Skeletal muscle tissue (tissue), 4 donors: Measurements from ENCODE around the gene SYTL5. TPM values are rescaled to one million over a fixed set of nuclear protein-coding genes. Genes with fewer than 3 reads are reported as not detected.

Experiments used
- H3K27ac ChIP-seq: one replicate; pipeline ENCODE4 v1.7.0; 2013; ENCODE audit warnings: mild to moderate bottlenecking, low read depth, low read length, inconsistent platforms
- H3K27me3 ChIP-seq, 3 donors: one replicate each; pipeline ENCODE4 v1.7.0; 2013; ENCODE audit warnings: low read length in 3 of 3; ENCODE audit not compliant: control insufficient read depth in 3 of 3, insufficient read depth in 3 of 3
- H3K36me3 ChIP-seq, 3 donors: one replicate each; pipeline ENCODE4 v1.7.0; 2013; ENCODE audit warnings: low read length in 3 of 3; ENCODE audit not compliant: control insufficient read depth in 3 of 3, insufficient read depth in 3 of 3
- H3K4me1 ChIP-seq, 3 donors: one replicate each; pipeline ENCODE4 v1.7.0; 2013; ENCODE audit warnings: low read length in 3 of 3, mild to moderate bottlenecking in 3 of 3; ENCODE audit not compliant: control insufficient read depth in 3 of 3, insufficient read depth in 3 of 3
- H3K4me3 ChIP-seq, 3 donors: one replicate each; pipeline ENCODE4 v1.7.0; 2013; ENCODE audit warnings: low read length in 3 of 3
- H3K9ac ChIP-seq, 3 donors: one replicate each; pipeline ENCODE4 v1.7.0; 2013; ENCODE audit warnings: low read length in 3 of 3, mild to moderate bottlenecking in 3 of 3, moderate library complexity in 2 of 3, low read depth in 1 of 3
- H3K9me3 ChIP-seq, 3 donors: one replicate each; pipeline ENCODE4 v1.7.0; 2013; ENCODE audit warnings: low read length in 3 of 3; ENCODE audit not compliant: control insufficient read depth in 3 of 3
- total RNA-seq: library from RNA; depleted of rRNA; stranded (reverse); fragments of >200 nt; gene quantifications from one replicate; pipeline ENCODE4 v1.2.3, GENCODE V29; 2014
- donor health status: Osteomylitis.

SYTL5 gene
- total RNA-seq: not detected

- Histone ChIP-seq H3K9ac (no peak within 1 kb of the TSS), H3K27ac (no peak within 1 kb of the TSS), H3K9me3 (no peaks in the 10 kb centered on the region), H3K4me3 (no peak within 1 kb of the TSS), H3K27me3 (no peaks in the 10 kb centered on the region), H3K4me1 (no peaks in the 10 kb centered on the region), H3K36me3 (no peaks in the 10 kb centered on the region)
Measured at GRCh38 chrX:38006291-38006690, at the start of gene SYTL5. SYTL5 (plus strand) TSS chrX:38006553; CDS start chrX:38033890, 27,337 bp downstream.

GRCh38 chrX:37958525-37959211, 47.7 kb upstream of the SYTL5 start:
- Histone ChIP-seq H3K9me3 (peaks cover 0 to 2% (median 0%) of the 10 kb centered on the region in 3 donors), H3K27me3 (no peaks in the 10 kb centered on the region), H3K9ac (no peak overlapping the region), H3K4me3 (no peak overlapping the region), H3K36me3 (no peaks in the 10 kb centered on the region), H3K4me1 (no peaks in the 10 kb centered on the region), H3K27ac (no peak overlapping the region)

- H3K9ac ChIP-seq: no peak overlapping the region
- H3K9me3 ChIP-seq: peaks cover 0 to 2% (median 0%) of the 10 kb centered on the region in 3 donors
- H3K4me3 ChIP-seq: no peak overlapping the region
- no peaks in the 10 kb centered on the region for H3K27me3 ChIP-seq
- no peaks in the 10 kb centered on the region for H3K36me3 ChIP-seq
- no peaks in the 10 kb centered on the region for H3K4me1 ChIP-seq
- H3K27ac ChIP-seq: no peak overlapping the region
Measured at GRCh38 chrX:37959212-37960021, 46.9 kb upstream of the SYTL5 start.

GRCh38 chrX:37961118-37961517, 45.2 kb upstream of the SYTL5 start:
- peaks cover 0 to 2% (median 0%) of the 10 kb centered on the region in 3 donors for H3K9me3 ChIP-seq
- no peak overlapping the region for H3K27ac ChIP-seq
- H3K9ac ChIP-seq: no peak overlapping the region
- no peak overlapping the region for H3K4me3 ChIP-seq
- H3K27me3 ChIP-seq: no peaks in the 10 kb centered on the region
- H3K4me1 ChIP-seq: no peaks in the 10 kb centered on the region
- H3K36me3 ChIP-seq: no peaks in the 10 kb centered on the region

GRCh38 chrX:37967714-37968113, 38.6 kb upstream of the SYTL5 start:
- Histone ChIP-seq H3K27me3 (no peaks in the 10 kb centered on the region), H3K4me3 (no peak overlapping the region), H3K9ac (no peak overlapping the region), H3K4me1 (no peaks in the 10 kb centered on the region), H3K27ac (no peak overlapping the region), H3K36me3 (no peaks in the 10 kb centered on the region), H3K9me3 (peaks cover 0 to 2% (median 0%) of the 10 kb centered on the region in 3 donors)

GRCh38 chrX:37975421-37975820, 30.9 kb upstream of the SYTL5 start:
- Histone ChIP-seq H3K27me3 (no peaks in the 10 kb centered on the region), H3K4me3 (no peak overlapping the region), H3K9ac (no peak overlapping the region), H3K4me1 (no peaks in the 10 kb centered on the region), H3K36me3 (no peaks in the 10 kb centered on the region), H3K27ac (no peak overlapping the region), H3K9me3 (no peaks in the 10 kb centered on the region)

- Histone ChIP-seq H3K9ac (no peak overlapping the region), H3K36me3 (no peaks in the 10 kb centered on the region), H3K27ac (no peak overlapping the region), H3K27me3 (no peaks in the 10 kb centered on the region), H3K4me3 (no peak overlapping the region), H3K4me1 (no peaks in the 10 kb centered on the region), H3K9me3 (no peaks in the 10 kb centered on the region)
Measured at GRCh38 chrX:37976153-37976552, 30.2 kb upstream of the SYTL5 start.

GRCh38 chrX:37984880-37985279, 21.5 kb upstream of the SYTL5 start:
- Histone ChIP-seq H3K27ac (no peak overlapping the region), H3K4me1 (no peaks in the 10 kb centered on the region), H3K9me3 (no peaks in the 10 kb centered on the region), H3K9ac (no peak overlapping the region), H3K36me3 (no peaks in the 10 kb centered on the region), H3K27me3 (no peaks in the 10 kb centered on the region), H3K4me3 (no peak overlapping the region)

GRCh38 chrX:37986893-37987292, 19.5 kb upstream of the SYTL5 start:
- Histone ChIP-seq H3K27ac (no peak overlapping the region), H3K27me3 (no peaks in the 10 kb centered on the region), H3K9me3 (no peaks in the 10 kb centered on the region), H3K9ac (no peak overlapping the region), H3K4me1 (no peaks in the 10 kb centered on the region), H3K36me3 (no peaks in the 10 kb centered on the region), H3K4me3 (no peak overlapping the region)

- Histone ChIP-seq H3K36me3 (no peaks in the 10 kb centered on the region), H3K4me3 (no peak overlapping the region), H3K27me3 (no peaks in the 10 kb centered on the region), H3K9ac (no peak overlapping the region), H3K27ac (no peak overlapping the region), H3K4me1 (no peaks in the 10 kb centered on the region), H3K9me3 (no peaks in the 10 kb centered on the region)
Measured at GRCh38 chrX:37989304-37989703, 17.0 kb upstream of the SYTL5 start.
